Peyer's patch (tissue), 4 donors: ENCODE results near the gene GET3.

Source experiments
- CTCF ChIP-seq, 6 experiments: fragments of 450-650 bp in 4 of 6; fragments of 200-600 bp in 2 of 6; sonication (generic) in 1 of 6; IDR thresholded peaks; one replicate each; pipeline ENCODE4 v1.5.1; 2017 to 2019; ENCODE audit warnings: antibody characterized with exemption in 6 of 6, mild to moderate bottlenecking in 3 of 6, moderate library complexity in 1 of 6
- POLR2A ChIP-seq, 2 donors: fragments of 450-650 bp; IDR thresholded peaks; one replicate each; pipeline ENCODE4 v1.5.1; 2017; ENCODE audit warnings: antibody characterized with exemption in 2 of 2, mild to moderate bottlenecking in 2 of 2, moderate library complexity in 2 of 2

DNA sequence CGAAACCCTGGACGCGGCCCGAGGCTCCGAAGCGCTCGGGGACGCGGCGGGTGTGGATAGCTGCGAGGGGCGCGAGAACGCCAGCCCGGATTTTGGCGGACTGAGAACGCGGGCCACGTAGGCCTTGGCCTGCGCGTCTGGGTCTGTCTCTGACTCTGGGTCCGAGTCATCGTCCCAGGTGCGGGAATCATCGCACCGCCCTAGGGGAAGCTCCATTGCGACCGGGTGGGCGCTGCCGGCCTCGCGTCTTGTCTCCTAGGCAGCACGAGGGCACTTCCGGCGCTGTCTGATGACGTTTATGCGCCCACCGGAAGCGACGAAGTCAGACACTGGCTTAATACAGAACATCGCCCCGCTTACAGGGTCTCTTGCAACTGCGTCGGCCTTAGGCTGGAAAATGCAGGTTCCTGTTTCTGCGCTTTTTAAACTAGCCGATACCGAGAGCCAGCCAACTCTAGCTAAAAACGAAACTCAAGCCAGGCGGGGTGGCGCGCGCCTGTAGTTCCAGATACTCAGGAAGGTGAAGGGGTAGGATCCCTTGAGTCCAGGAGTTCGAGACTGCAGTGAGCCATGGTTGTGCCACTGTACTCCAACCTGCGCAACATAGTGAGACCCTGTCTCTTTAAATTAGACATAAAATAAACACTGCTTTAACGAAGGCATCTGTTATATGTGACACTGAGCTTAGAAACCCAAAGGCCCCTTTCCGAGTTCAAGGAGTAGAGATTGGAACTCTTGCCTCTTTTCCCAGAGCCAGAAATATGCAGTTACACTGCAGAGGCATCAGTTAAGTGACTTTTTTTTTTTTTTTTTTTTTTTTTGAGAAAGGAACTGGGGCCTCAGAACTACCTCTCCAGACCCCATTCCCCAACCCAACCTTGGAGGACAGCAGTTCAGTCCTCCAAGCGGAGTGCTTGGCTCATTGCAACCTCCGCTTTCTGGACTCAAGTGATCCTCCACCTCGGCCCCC, 40.6 kb upstream of the GET3 start, which contains the start of gene FBXW9:
- TF ChIP-seq CTCF (IDR thresholded peaks at IDR 0.05) (peak in 1 of 6 experiments; percentile 2), POLR2A (IDR thresholded peaks at IDR 0.05) (peak; percentile 43 to 52)
